ENCODE data around the gene PCED1A.

Gene PCED1A, protein sequence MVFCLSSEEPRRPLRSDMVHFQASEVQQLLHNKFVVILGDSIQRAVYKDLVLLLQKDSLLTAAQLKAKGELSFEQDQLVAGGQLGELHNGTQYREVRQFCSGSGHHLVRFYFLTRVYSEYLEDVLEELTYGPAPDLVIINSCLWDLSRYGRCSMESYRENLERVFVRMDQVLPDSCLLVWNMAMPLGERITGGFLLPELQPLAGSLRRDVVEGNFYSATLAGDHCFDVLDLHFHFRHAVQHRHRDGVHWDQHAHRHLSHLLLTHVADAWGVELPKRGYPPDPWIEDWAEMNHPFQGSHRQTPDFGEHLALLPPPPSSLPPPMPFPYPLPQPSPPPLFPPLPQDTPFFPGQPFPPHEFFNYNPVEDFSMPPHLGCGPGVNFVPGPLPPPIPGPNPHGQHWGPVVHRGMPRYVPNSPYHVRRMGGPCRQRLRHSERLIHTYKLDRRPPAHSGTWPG

DNA sequence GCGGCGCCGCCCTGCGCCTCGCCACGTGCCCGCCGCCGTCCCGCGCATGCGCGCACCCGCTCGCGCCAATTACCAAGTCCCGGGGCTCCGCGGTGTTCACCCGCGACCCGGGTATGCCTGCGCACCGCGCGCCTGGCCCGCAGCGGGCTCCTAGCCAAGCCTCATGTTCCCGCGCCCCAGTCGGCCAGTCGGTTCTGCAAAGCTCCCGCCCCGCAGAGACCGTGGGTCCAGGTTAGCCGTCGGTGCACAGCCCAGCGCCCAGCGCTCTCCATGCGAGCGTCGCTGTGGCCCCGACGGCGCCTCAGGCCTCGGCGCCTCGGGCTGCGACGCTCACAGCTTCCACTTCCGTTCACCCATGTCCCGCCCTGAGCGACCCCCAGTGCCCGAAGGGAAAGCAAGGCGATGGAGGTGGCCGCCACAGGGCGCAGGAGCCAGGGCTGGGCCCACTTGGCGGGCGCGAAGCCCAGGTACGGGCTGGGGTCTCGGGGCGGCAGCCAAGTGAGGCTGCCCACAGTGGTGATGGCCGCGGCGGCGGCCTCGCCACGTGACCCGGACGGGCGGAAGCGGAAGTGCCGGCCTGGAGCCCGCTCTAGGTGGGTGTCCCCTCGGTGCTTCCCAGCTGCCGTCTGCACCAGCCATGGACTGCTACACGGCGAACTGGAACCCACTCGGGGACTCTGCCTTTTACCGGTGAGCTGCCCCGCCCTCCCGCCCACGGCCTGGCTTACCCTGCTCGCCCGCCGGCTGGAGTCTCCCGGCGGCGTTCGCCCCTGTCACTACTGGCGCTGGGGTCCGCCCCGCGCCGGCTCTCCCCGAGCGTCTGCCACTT lies at the start of gene PCED1A, which contains the start of gene VPS16:
PCED1A (minus strand) TSS at position 518 of the 829 bp plus-strand sequence. CDS start 743 bp downstream, outside the sequence.
VPS16 (plus strand) TSS at position 608 of the 829 bp plus-strand sequence; CDS start at position 638, 30 bp downstream.
- peak; percentile 40 for FAIRE-seq
- peak; percentile 97 for DNase-seq (ENCODE audit: low spot score)

DNA sequence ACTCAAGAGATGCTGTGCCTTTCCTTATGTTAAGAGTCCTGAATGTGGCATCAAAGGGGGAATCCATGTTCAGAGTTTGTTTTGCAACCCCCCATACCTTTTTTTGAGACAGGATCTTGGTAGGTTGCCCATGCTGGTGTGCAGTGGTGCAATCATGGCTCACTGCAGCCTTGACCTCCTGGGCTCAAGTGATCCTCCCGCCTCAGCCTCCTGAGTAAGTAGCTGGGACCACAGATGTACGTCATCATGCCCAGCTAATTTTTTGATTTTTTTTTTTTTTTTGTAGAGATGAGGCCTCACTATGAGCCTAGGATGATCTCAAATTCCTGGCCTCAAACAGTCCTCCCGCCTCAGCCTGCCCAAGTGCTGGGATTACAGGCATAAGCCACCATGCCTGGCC lies 49.3 kb upstream of the PCED1A start:
- DNase-seq (ENCODE audit: low spot score) (no peak), FAIRE-seq (no peak)

DNA sequence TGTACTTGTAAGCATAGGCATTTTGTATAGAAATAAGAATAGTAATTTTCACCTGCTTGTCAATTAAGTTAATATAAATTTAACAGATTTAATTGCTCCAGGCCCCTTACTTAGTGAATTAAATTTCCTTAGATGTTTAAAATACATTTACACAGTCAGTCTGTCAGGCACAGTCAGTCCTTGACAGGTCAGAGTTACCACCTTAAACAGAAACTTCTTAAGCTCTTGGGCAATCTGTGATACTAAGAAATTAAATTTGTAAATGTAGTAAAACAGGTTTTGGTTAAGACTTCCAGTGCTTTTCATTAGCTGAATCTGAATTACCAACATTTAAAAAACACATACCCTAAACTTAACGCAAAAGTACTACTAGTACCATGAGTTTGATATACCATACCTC lies 48.8 kb upstream of the PCED1A start:
- FAIRE-seq, result no peak
- DNase-seq (ENCODE audit: low spot score), result no peak

DNA sequence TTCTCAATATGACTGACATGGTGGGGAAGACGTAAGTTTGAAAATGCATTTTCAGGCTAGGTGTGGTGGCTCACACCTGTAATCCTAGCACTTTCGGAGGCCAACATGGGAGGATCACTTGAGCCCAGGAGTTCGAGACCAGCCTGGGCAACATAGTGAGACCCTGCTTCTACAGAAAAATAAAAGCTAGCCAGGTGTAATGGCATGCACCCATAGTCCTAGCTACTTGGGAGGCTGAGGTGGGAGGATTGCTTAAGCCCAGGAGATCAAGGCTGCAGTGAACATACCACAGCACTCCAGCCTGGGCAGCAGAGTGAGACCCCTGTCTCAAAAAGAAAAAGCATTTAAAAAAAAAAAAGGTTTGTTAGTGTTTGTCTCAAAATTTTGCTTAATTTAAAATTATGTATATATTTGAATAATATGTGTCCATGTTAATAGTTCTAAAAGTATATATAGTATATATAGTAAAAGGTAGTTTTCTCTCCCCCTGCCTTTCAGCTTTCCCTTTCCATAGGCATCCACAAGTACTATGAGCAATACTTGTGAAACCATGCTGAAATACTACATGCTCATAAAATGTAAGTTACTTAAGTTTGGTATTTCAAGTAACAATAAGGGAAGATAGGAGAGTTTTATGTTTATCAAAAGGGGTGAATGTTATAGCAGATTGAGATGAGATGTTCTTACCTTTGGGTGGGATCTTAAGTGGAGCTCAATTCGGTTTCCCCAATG lies 47.9 kb upstream of the PCED1A start:
- FAIRE-seq (no peak), DNase-seq (ENCODE audit: low spot score) (no peak)

DNA sequence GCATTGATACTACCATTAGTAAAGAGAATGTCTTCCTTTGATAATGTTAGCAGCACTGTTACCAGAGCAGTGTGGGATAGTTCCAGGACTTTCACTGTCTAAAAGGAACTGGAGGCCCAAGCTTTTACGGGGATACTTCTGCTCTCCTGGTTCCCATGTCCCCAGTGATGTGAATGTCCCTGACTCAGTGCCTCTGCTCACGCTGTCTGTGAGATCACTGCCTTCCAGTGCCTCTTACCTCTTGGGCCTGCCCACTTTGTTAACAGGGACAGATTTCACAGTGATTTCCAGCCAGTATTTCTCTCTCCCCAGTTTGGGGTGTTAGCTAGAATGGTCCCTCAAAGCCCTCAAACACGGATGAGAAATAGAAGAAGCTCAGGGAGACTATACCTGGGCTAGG lies 47.3 kb upstream of the PCED1A start:
- DNase-seq (ENCODE audit: low spot score) (no peak), FAIRE-seq (no peak)

DNA sequence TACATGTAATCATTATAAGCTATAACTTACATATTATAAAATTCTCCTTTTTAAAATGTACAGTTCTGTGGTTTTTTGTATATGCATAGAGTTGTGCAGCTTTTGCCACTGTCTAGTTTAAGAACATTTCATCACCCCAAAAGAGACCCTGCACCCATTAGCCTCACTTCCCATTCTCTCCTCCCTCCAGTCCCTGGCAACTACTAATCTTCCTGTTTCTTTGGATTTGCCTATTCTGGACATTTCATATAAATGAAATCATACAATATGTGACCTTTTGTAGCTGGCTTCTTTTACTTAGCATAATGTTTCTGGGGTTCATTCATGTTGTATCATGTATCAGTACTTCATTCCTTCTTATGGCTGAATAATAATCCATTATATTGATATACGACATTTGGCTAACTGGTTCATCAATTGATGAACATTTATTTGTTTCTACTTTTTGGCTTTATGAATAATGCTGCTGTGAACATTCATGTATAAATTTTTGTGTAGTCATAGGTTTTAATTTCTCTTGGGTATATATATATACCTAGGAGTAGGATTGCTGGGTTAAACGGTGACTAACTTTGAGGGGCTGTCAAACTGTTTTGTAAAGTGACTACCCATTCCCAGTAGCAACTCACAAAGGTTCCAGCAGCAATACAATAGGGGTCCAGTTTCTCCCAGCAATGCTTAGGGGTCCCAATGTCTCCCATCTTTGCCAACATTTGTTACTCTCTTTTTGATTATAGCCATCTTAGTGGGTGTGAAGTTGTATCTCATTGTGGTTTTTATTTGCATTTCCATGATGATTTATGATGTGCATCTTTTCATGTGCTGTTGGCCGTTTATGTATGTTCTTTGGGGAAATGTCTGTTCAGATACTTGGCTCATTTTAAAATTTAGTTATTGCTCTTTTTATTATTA lies 43.5 kb upstream of the PCED1A start:
- no peak for DNase-seq (ENCODE audit: low spot score)
- FAIRE-seq, result no peak

DNA sequence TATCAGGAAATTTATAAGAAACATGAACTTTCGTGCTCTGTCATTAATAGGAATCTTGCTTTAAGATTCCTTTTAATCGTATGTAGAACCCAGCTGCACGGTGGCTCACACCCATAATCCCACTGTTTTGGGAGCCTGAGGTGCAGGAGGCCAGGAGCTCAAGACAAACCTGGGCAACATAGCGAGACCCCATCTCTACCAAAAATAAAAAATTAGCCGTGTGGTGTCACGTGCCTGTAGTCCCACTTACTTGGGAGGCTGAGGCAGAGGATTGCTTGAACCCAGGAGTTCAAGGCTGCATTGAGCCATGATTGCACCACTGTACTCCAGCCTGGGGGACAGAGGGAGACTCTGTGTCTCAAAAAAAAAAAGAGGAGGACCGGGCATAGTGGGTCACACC lies 40.2 kb upstream of the PCED1A start:
- no peak for FAIRE-seq
- no peak for DNase-seq (ENCODE audit: low spot score)

DNA sequence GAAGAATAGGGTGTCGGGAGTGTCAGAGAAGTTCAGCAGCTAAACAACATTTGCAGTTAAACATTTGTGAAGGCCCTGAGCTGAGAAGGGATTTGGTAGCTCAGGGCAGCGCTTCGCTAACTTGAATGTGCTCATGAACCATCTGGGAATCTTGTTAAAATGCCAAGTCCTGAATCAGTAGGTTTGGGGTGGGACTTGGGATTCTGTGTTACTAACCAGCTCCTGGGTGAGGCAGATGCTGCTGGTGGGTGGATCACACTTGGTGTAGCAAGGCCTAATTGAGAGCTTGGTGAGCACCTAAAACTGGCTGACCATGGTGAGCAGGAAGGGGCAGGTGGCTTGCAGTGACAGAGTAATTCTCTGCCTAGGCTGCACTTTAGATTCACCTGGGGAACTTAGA lies 38.7 kb upstream of the PCED1A start:
- DNase-seq (ENCODE audit: low spot score), result no peak
- no peak for FAIRE-seq

DNA sequence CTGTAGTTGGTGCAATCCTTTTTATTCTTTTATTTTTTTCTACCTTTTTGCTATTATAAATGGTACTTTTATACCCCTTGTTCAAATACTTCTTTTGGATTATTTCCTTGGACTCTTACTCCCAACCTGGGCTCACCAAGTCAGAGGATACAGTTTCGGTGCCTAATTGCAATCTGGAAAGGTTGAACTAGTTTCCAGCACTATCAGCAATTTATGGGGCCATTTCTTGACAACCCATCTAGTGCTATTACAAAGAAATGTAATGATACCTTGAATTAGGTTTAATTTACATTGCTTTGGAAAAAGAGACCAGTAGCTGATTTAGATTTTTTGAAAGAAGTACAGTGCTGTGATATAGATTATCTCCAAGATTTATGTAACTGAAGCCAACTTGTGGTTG lies 38.1 kb upstream of the PCED1A start:
- DNase-seq (ENCODE audit: low spot score), result no peak
- no peak for FAIRE-seq

DNA sequence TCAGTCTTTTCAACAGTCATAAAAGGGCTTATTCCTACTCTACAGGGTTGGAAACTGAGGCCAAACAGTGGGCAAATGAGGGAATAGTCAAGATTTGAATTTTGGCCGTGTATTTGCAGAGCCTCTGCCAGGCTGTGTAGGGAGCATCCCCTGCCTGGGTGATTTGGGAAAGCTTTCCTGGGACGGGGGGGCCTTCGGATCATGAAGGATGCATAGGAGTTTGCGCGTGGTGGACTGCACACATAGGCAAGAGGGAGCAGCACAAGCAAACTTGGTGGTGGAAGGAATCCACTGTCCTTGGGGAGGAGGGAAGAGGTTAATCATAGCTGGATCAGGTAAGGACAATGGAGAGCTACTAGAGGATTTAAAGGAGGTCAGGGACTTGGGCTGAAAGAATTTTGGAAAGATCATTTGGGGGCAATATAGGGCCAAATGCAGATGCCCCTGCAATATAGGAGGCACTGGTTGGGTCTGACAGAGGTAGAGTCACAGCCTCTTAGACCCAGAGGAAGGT lies 35.3 kb upstream of the PCED1A start:
- no peak for FAIRE-seq
- no peak for DNase-seq (ENCODE audit: low spot score)

DNA sequence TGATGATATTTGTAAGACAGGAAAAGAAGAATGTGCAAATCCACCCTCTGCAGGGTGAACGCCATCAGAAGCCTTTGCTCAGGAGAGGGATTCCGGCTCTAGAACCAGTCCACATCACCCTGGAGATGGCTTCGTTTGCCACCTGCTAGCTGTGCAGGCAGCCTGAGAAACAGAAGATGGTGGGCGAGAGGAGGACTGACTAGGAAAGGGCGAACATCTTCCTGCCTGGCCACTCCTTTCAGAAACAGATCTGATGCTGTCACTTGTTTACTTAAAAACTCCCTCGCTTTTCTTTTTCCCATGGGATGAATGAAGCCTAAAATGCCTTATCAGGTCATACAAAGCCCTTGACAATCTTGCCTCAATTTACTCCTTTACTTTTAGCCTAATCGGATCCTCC lies 34.0 kb upstream of the PCED1A start:
- DNase-seq (ENCODE audit: low spot score), result no peak
- FAIRE-seq, result no peak

DNA sequence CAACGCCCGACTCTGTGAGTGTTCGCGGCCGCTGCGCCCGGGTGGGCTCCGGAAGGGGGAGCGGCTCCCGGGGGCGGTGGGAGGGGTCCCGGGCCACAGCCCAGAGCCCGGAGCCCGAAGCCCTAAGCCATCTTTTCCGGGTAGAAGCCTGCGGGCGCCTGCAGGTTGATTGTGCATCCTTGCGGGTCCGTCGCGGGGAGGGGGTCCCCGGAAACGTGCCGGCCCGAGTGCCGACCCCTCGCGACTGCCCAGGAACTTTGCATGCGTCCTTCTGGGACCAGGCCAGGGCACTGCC lies 33.2 kb upstream of the PCED1A start:
- no peak for FAIRE-seq

DNA sequence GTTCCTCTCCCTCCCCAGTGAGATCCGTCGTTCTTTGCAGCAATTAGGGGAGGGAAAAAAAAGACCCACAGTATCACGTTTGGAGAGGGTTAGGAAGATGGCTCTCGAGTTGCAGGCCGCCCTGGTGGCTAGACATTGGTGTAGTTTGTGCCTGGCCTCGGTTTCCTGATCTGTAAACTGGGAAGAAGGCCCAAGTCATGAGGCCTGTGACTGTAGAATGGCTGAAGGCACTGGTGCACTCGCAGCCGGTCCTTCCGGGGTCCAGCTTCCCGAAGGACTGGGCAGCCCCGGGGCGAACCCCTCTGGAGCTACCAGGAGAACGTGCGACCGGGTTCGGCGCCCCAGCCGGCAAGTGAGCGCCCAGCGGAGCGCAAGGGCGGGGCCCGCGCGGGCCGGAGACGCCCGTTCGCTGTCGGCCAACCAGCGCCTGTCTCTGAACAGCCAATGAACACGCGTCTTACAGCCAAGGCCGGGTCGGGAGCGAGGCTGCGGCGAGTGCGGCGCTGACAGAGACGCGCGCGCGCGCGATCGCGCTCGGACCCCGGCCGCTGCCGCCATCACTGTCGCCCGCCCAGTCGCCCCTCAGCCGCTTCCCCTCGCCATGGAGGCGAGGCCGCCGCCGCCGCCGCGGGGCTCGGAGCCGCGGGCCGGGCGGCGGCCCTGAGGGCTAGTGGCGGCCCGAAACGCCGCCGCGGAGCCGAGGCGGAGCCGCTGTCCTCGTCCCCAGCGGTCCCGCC lies 32.7 kb upstream of the PCED1A start, which contains the start of gene PTPRA:
PTPRA (plus strand) TSS at position 472 of the 737 bp plus-strand sequence. CDS start 90,797 bp downstream, outside the sequence.
- FAIRE-seq, result peak; percentile 55
- DNase-seq (ENCODE audit: low spot score), result peak; percentile 98

More for the DNA sequence above, 33.2 kb upstream of the PCED1A start:
- no peak for DNase-seq (ENCODE audit: low spot score)

DNA sequence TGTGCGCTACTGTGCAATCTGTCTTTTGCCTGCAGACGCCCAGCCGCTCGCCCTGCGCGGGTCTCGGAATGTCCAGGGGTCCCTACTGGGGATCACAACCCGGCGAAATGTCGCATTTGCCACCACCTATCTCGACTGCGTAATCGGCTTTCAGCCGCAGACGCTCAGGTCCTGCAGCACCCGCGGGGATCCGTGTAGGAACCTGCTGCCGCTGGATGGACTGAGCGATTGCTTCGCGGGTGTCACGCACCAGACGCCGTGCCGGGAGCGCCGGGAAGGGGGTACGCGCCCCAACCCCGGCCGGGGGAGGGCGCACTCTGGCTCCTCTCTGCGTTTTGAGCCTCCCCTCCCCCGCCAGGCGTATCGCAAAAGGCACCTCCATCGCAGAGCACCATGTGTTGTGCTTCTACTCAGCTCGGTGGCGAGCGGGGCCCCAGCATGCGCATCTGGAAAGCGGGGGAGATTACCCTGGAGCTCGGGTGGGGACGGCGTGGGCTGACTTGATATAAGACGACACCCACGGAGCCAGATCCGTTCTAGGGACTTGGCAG lies 32.1 kb upstream of the PCED1A start:
- DNase-seq (ENCODE audit: low spot score), result no peak

DNA sequence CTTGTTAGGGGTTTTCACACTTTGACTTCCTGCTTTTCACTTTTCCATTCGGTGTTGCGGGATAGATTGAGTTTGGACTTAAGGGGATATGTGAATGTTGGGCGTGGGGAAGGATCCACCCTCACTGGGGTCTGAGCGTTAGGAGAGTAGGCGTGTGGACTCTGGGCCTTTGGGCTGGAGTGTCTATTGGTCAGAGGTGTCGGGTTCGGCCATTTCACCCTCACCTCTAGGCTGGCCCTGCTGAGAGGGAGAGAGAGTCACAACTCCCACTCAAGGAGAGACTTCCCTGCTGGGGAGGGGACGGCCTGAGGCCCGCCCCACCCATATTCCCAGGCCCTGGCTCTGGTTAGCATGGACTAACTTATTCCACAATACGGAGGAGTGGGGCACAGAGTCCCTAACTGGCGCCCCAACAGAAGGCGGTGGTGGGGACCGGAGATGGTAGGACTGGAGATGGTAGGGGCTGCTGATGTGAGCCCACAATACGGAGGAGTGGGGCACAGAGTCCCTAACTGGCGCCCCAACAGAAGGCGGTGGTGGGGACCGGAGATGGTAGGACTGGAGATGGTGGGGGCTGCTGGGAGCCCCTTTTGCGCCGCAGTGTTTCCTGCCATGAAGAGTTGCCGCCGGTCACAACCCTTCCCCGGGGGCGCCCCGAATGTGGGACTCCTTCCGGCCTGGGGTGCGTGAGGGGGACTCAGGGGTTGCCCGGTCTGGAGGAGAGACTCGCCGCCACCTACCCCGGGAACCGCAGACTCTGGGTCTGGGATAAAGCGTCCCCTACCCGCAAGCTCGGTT lies 31.4 kb upstream of the PCED1A start:
- DNase-seq (ENCODE audit: low spot score) (no peak), FAIRE-seq (no peak)

More for the DNA sequence above, 32.1 kb upstream of the PCED1A start:
- FAIRE-seq, result no peak

DNA sequence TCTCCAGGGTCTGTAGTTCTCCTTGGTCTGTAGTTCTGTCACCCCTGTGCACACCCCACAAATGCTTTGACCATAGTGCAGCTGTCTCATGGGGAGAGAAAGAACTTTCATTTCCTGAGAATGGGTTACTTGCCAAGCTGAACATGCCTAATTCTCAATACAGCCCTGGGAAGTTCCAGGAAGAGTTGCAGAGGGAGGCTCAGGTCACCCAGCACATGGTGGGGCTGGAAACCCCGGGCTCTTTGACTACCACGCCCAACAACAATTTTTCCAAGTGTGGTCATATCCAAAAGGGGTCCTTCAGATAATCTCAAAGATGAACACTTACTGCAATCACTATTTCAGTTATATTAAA lies 30.6 kb upstream of the PCED1A start:
- no peak for FAIRE-seq
- no peak for DNase-seq (ENCODE audit: low spot score)

DNA sequence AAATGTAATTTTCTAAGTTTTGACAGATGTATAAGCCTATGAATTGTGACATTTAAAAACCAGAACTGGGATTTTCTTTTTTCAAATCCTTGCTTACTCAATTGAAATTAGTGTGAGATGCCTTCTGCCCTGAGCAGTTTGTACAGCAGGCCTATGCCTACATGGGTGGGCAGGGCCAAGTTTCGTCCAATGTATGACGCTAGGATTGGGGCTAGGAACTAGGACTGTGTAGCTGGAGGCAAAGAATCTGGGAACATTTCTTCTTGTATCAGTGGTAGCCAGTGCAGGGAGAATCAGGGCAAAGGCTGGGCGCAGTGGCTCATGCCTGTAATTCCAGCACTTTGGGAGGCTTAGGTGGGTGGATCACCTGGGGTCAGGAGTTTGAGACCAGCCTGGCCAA lies 28.9 kb upstream of the PCED1A start:
- FAIRE-seq (no peak), DNase-seq (ENCODE audit: low spot score) (no peak)

DNA sequence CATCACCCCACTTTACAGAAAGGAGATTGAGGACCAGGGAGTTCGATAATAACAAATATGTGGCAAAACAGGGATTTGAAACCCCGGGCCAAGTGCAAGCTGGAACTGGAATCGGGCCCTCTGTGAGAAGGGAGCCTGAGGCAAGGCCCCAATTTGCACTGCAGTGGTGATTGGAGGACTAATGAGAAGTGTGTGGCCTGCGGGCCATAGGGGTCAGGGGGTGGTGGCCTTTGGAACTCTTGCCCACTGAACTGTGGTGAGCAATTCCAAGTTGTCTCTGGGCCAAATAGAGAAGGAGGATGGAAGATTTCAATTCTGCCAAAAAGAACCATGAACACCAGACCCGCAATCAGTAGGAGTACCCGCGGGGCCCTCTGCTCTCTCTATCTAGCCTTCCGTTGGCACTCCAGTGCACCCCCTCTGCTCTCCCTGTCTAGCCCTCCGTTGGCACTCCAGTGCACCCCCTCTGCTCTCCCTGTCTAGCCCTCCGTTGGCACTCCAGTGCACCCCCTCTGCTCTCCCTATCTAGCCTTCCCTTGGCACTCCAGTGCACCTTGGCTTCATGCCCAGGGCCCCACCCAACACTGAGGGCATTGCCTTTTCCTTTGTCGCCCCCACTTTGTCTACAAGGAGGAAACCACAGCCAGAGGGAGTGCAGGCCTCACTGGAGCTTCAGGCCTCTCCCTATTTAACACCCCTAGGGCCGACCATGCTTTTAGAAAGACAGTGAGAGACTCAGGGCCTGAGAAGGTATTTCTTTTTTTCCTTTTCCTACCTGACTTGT lies 26.8 kb upstream of the PCED1A start:
- DNase-seq (ENCODE audit: low spot score) (no peak), FAIRE-seq (no peak)
